Activated CD4-positive, alpha-beta memory T cell treated with anti-CD3 and anti-CD28 coated beads, Interleukin-2, amount 10 ng/mL, durations not matched to agents 7 days and 5 days (primary cell): ENCODE results near the gene GLS. TPM values are rescaled to one million over a fixed set of nuclear protein-coding genes. Genes with fewer than 3 reads are reported as not detected.

ENCODE experiments used
- CTCF ChIA-PET: fragments of 350-600 bp; sonication (Branson Sonifier 250); formaldehyde crosslinking; loops from one replicate; lab custom pipeline; 2021; ENCODE audit warnings: antibody characterized with exemption, inconsistent platforms; lab: Charles Lee
- POLR2A ChIA-PET: fragments of 350-600 bp; sonication (Branson Sonifier 250); formaldehyde crosslinking; loops from one replicate; lab custom pipeline; 2021; ENCODE audit warnings: antibody characterized with exemption; lab: Charles Lee
- DNase-seq: peaks from one replicate; pipeline ENCODE4 v3.0.0-alpha.2; 2020
- H3K27ac Mint-ChIP-seq: one replicate; pipeline ENCODE4 v1.8.0; 2021; ENCODE audit warnings: mild to moderate bottlenecking, mixed read lengths
- H3K27me3 Mint-ChIP-seq: one replicate; pipeline ENCODE4 v1.8.0; 2021; ENCODE audit warnings: mixed read lengths
- H3K36me3 Mint-ChIP-seq: one replicate; pipeline ENCODE4 v1.8.0; 2021; ENCODE audit warnings: low read depth, mixed read lengths
- H3K4me1 Mint-ChIP-seq: one replicate; pipeline ENCODE4 v1.8.0; 2021; ENCODE audit warnings: mixed read lengths
- H3K4me3 Mint-ChIP-seq: one replicate; pipeline ENCODE4 v1.8.0; 2021; ENCODE audit warnings: mild to moderate bottlenecking, mixed read lengths
- H3K9me3 Mint-ChIP-seq: one replicate; pipeline ENCODE4 v1.8.0; 2021; ENCODE audit warnings: mixed read lengths
- total RNA-seq, 2 experiments: library from RNA; stranded (reverse); gene quantifications; one replicate each; pipeline ENCODE4 v1.2.3, GENCODE V29; 2021

The GLS gene
- total RNA-seq, 2 experiments from 2014 or later, result 146 to 150 TPM

- no peaks in the 10 kb centered on the region for H3K9me3 Mint-ChIP-seq
- no peaks in the 10 kb centered on the region for H3K27me3 Mint-ChIP-seq
- H3K27ac Mint-ChIP-seq, result peak overlapping the region; percentile 48
- ChIA-PET POLR2A (interaction anchor here (1.0 to 2.0 kb wide), 4 partner anchors 8 to 17 kb away, joined by 3 to 9 read pairs (median 4); no protein-coding TSS in a partner anchor), CTCF (interaction anchor here (1.1 to 1.3 kb wide), 2 partner anchors 17 kb away, joined by 3 to 4 read pairs; no protein-coding TSS in a partner anchor)
- peaks cover 66% of the 10 kb centered on the region for H3K4me1 Mint-ChIP-seq
- peaks cover 96% of the 10 kb centered on the region for H3K36me3 Mint-ChIP-seq
- no peak overlapping the region for H3K4me3 Mint-ChIP-seq
- no peak for DNase-seq
Observed at GRCh38 chr2:190980630-190981209, 100.1 kb downstream of the GLS start.

- no peak for DNase-seq
- H3K36me3 Mint-ChIP-seq, result peaks cover 96% of the 10 kb centered on the region
- H3K4me3 Mint-ChIP-seq, result no peak overlapping the region
- ChIA-PET CTCF (interaction anchor here (1.3 kb wide), 1 partner anchor 16 kb away, joined by 4 read pairs; no protein-coding TSS in a partner anchor), POLR2A (interaction anchor here (1.0 to 1.5 kb wide), 3 partner anchors 9 to 34 kb away, joined by 3 to 6 read pairs (median 3); no protein-coding TSS in a partner anchor)
- no peaks in the 10 kb centered on the region for H3K9me3 Mint-ChIP-seq
- no peaks in the 10 kb centered on the region for H3K27me3 Mint-ChIP-seq
- peaks cover 71% of the 10 kb centered on the region for H3K4me1 Mint-ChIP-seq
- peak overlapping the region; percentile 48 for H3K27ac Mint-ChIP-seq
Observed at GRCh38 chr2:190981333-190981732, 100.7 kb downstream of the GLS start.

- peaks cover 71% of the 10 kb centered on the region for H3K4me1 Mint-ChIP-seq
- POLR2A ChIA-PET, result interaction anchor here (1.0 to 1.5 kb wide), 3 partner anchors 9 to 34 kb away, joined by 3 to 6 read pairs (median 3); no protein-coding TSS in a partner anchor
- no peaks in the 10 kb centered on the region for H3K9me3 Mint-ChIP-seq
- DNase-seq, result no peak
- CTCF ChIA-PET, result interaction anchor here (1.3 kb wide), 1 partner anchor 16 kb away, joined by 4 read pairs; no protein-coding TSS in a partner anchor
- no peaks in the 10 kb centered on the region for H3K27me3 Mint-ChIP-seq
- no peak overlapping the region for H3K4me3 Mint-ChIP-seq
- H3K27ac Mint-ChIP-seq, result no peak overlapping the region
- H3K36me3 Mint-ChIP-seq, result peaks cover 95% of the 10 kb centered on the region
Observed at GRCh38 chr2:190981733-190982132, 101.1 kb downstream of the GLS start.

GRCh38 chr2:190982262-190983034, 101.8 kb downstream of the GLS start:
- no peaks in the 10 kb centered on the region for H3K9me3 Mint-ChIP-seq
- ChIA-PET CTCF (no interaction called here), POLR2A (interaction anchor here (1.5 to 3.6 kb wide), 3 partner anchors 12 to 35 kb away, joined by 6 to 14 read pairs (median 11); no protein-coding TSS in a partner anchor)
- H3K27ac Mint-ChIP-seq, result peak overlapping the region; percentile 42
- peaks cover 97% of the 10 kb centered on the region for H3K36me3 Mint-ChIP-seq
- no peak for DNase-seq
- no peak overlapping the region for H3K4me3 Mint-ChIP-seq
- peaks cover 73% of the 10 kb centered on the region for H3K4me1 Mint-ChIP-seq
- H3K27me3 Mint-ChIP-seq, result no peaks in the 10 kb centered on the region

- CTCF ChIA-PET, result interaction anchor here (1.0 to 1.5 kb wide), 2 partner anchors 13 to 28 kb away, joined by 3 to 4 read pairs; no protein-coding TSS in a partner anchor
- peaks cover 95% of the 10 kb centered on the region for H3K36me3 Mint-ChIP-seq
- DNase-seq, result peak; percentile 31
- no peaks in the 10 kb centered on the region for H3K9me3 Mint-ChIP-seq
- peaks cover 66% of the 10 kb centered on the region for H3K4me1 Mint-ChIP-seq
- peak overlapping the region; percentile 67 for H3K27ac Mint-ChIP-seq
- POLR2A ChIA-PET, result interaction anchor here (1.1 to 3.6 kb wide), 6 partner anchors 9 to 38 kb away, joined by 3 to 14 read pairs (median 7); no protein-coding TSS in a partner anchor
- H3K4me3 Mint-ChIP-seq, result no peak overlapping the region
- H3K27me3 Mint-ChIP-seq, result no peaks in the 10 kb centered on the region
Observed at GRCh38 chr2:190984595-190984994, 104.0 kb downstream of the GLS start.

GRCh38 chr2:190986221-190986953, 105.8 kb downstream of the GLS start:
- H3K4me3 Mint-ChIP-seq, result no peak overlapping the region
- peak overlapping the region; percentile 40 for H3K27ac Mint-ChIP-seq
- ChIA-PET POLR2A (interaction anchor here (1.4 to 3.6 kb wide), 5 partner anchors 11 to 26 kb away, joined by 5 to 14 read pairs (median 12); no protein-coding TSS in a partner anchor), CTCF (interaction anchor here (0.9 to 2.5 kb wide), 2 partner anchors 11 to 203 kb away, joined by 3 to 9 read pairs; no protein-coding TSS in a partner anchor)
- H3K9me3 Mint-ChIP-seq, result no peaks in the 10 kb centered on the region
- no peaks in the 10 kb centered on the region for H3K27me3 Mint-ChIP-seq
- no peak for DNase-seq
- peaks cover 94% of the 10 kb centered on the region for H3K36me3 Mint-ChIP-seq
- peaks cover 63% of the 10 kb centered on the region for H3K4me1 Mint-ChIP-seq

GRCh38 chr2:190987116-190987515, 106.5 kb downstream of the GLS start:
- Mint-ChIP-seq H3K27ac (no peak overlapping the region), H3K9me3 (no peaks in the 10 kb centered on the region), H3K4me3 (no peak overlapping the region), H3K4me1 (peaks cover 61% of the 10 kb centered on the region), H3K27me3 (no peaks in the 10 kb centered on the region), H3K36me3 (peaks cover 94% of the 10 kb centered on the region)
- no peak for DNase-seq
- CTCF ChIA-PET, result interaction anchor here (1.1 to 2.5 kb wide), 2 partner anchors 10 to 20 kb away, joined by 3 to 9 read pairs; no protein-coding TSS in a partner anchor
- POLR2A ChIA-PET, result interaction anchor here (0.7 to 2.8 kb wide), 9 partner anchors 10 to 60 kb away, joined by 3 to 14 read pairs (median 5); no protein-coding TSS in a partner anchor

GRCh38 chr2:190987938-190988337, 107.3 kb downstream of the GLS start:
- peak overlapping the region; percentile 44 for H3K27ac Mint-ChIP-seq
- DNase-seq, result no peak
- CTCF ChIA-PET, result interaction anchor here (1.1 to 2.5 kb wide), 2 partner anchors 9 to 21 kb away, joined by 3 to 9 read pairs; no protein-coding TSS in a partner anchor
- peaks cover 57% of the 10 kb centered on the region for H3K4me1 Mint-ChIP-seq
- H3K9me3 Mint-ChIP-seq, result no peaks in the 10 kb centered on the region
- peaks cover 93% of the 10 kb centered on the region for H3K36me3 Mint-ChIP-seq
- POLR2A ChIA-PET, result interaction anchor here (0.7 to 2.8 kb wide), 12 partner anchors 8 to 61 kb away, joined by 3 to 14 read pairs (median 4); no protein-coding TSS in a partner anchor
- H3K27me3 Mint-ChIP-seq, result no peaks in the 10 kb centered on the region
- no peak overlapping the region for H3K4me3 Mint-ChIP-seq

GRCh38 chr2:190988910-190989309, 108.3 kb downstream of the GLS start:
- peaks cover 62% of the 10 kb centered on the region for H3K4me1 Mint-ChIP-seq
- peaks cover 93% of the 10 kb centered on the region for H3K36me3 Mint-ChIP-seq
- no peak overlapping the region for H3K27ac Mint-ChIP-seq

GRCh38 chr2:190990132-190990531, 109.5 kb downstream of the GLS start:
- DNase-seq, result no peak
- POLR2A ChIA-PET, result interaction anchor here (0.9 to 1.6 kb wide), 6 partner anchors 10 to 583 kb away, joined by 3 to 6 read pairs (median 4); no protein-coding TSS in a partner anchor
- no peak overlapping the region for H3K4me3 Mint-ChIP-seq
- no peaks in the 10 kb centered on the region for H3K9me3 Mint-ChIP-seq
- no peak overlapping the region for H3K27ac Mint-ChIP-seq
- no peaks in the 10 kb centered on the region for H3K27me3 Mint-ChIP-seq
- H3K4me1 Mint-ChIP-seq, result peaks cover 58% of the 10 kb centered on the region
- CTCF ChIA-PET, result no interaction called here
- H3K36me3 Mint-ChIP-seq, result peaks cover 90% of the 10 kb centered on the region

More at GRCh38 chr2:190988910-190989309, 108.3 kb downstream of the GLS start:
- Mint-ChIP-seq H3K9me3 (no peaks in the 10 kb centered on the region), H3K27me3 (no peaks in the 10 kb centered on the region), H3K4me3 (no peak overlapping the region)
- ChIA-PET CTCF (no interaction called here), POLR2A (interaction anchor here (0.7 to 2.8 kb wide), 8 partner anchors 9 to 34 kb away, joined by 3 to 14 read pairs (median 6); no protein-coding TSS in a partner anchor)
- no peak for DNase-seq

GRCh38 chr2:190993292-190993643, 112.6 kb downstream of the GLS start:
- Mint-ChIP-seq H3K27ac (no peak overlapping the region), H3K27me3 (no peaks in the 10 kb centered on the region), H3K36me3 (peaks cover 93% of the 10 kb centered on the region), H3K9me3 (no peaks in the 10 kb centered on the region), H3K4me1 (peaks cover 64% of the 10 kb centered on the region), H3K4me3 (no peak overlapping the region)
- no peak for DNase-seq
- ChIA-PET CTCF (no interaction called here), POLR2A (interaction anchor here (0.8 to 3.3 kb wide), 5 partner anchors 9 to 112 kb away, joined by 3 to 11 read pairs (median 3); no protein-coding TSS in a partner anchor)

- CTCF ChIA-PET, result no interaction called here
- peaks cover 67% of the 10 kb centered on the region for H3K4me1 Mint-ChIP-seq
- no peak overlapping the region for H3K4me3 Mint-ChIP-seq
Observed at GRCh38 chr2:190994148-190994547, 113.5 kb downstream of the GLS start.

More at GRCh38 chr2:190994148-190994547, 113.5 kb downstream of the GLS start:
- POLR2A ChIA-PET, result interaction anchor here (1.1 to 3.3 kb wide), 4 partner anchors 10 to 44 kb away, joined by 3 to 11 read pairs (median 3); no protein-coding TSS in a partner anchor
- Mint-ChIP-seq H3K36me3 (peaks cover 92% of the 10 kb centered on the region), H3K9me3 (no peaks in the 10 kb centered on the region), H3K27ac (peak overlapping the region; percentile 56), H3K27me3 (no peaks in the 10 kb centered on the region)
- no peak for DNase-seq
